22Rv1 (cell line): ENCODE data around the gene UGT3A1.

ENCODE experiments used
- H3K27ac ChIP-seq: fragments of 450-650 bp; 2 replicates; pipeline ENCODE4 v1.5.1; 2017
- ZFX ChIP-seq: fragments of 450-650 bp; IDR thresholded peaks from 2 replicates; pipeline ENCODE4 v1.6.1; 2017; ENCODE audit warnings: antibody characterized with exemption, borderline replicate concordance
- TF ChIP-seq, protein P1 (sequence below): fragments of 450-650 bp; IDR thresholded peaks from 2 replicates; pipeline ENCODE4 v1.5.1; 2017; ENCODE audit warnings: mild to moderate bottlenecking

UGT3A1 gene

GRCh38 chr5:35908228-35908627 lies 83.0 kb downstream of the UGT3A1 start:
- no peak overlapping the region for H3K27ac ChIP-seq
- TF ChIP-seq, protein P1, sequence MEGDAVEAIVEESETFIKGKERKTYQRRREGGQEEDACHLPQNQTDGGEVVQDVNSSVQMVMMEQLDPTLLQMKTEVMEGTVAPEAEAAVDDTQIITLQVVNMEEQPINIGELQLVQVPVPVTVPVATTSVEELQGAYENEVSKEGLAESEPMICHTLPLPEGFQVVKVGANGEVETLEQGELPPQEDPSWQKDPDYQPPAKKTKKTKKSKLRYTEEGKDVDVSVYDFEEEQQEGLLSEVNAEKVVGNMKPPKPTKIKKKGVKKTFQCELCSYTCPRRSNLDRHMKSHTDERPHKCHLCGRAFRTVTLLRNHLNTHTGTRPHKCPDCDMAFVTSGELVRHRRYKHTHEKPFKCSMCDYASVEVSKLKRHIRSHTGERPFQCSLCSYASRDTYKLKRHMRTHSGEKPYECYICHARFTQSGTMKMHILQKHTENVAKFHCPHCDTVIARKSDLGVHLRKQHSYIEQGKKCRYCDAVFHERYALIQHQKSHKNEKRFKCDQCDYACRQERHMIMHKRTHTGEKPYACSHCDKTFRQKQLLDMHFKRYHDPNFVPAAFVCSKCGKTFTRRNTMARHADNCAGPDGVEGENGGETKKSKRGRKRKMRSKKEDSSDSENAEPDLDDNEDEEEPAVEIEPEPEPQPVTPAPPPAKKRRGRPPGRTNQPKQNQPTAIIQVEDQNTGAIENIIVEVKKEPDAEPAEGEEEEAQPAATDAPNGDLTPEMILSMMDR = no peak
- no peak for TF ChIP-seq ZFX

DNA sequence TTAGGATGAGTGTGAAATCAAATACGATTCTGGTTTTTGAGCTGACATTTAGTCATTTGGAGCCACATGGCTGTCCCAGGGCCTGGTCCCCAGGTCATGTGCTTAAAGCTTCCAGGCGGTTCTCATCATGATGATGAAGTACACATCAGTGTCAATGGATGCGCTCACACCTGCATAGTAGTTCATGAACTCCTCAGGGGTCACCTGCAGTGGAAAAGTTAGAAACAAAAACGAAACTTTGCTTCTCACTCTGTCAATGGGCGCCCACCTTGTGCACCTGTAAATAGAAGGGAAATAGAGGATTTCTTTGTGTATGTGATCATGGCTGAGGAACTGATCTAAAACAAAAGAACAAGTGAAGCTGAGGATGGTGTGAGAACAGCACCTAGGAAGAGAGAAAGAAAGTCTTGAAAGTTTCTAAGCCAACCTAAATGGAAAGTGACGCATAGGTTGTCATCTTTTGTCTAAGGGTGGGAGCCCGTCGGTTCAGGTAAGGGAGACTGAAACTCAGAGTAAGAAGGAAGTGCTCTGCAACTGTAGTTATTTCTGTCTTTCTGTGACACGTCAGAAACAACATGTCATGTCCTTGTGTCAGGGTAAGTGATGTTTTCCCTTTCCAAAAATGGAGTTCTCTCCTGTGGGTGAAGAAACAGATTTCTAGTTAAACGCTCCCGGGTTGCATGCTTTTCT lies 86.6 kb downstream of the UGT3A1 start:
- TF ChIP-seq ZFX = no peak
- TF ChIP-seq, protein P1 = no peak
- H3K27ac ChIP-seq = no peak overlapping the region

GRCh38 chr5:35903631-35904203 lies 87.5 kb downstream of the UGT3A1 start:
- no peak overlapping the region for H3K27ac ChIP-seq
- TF ChIP-seq ZFX = no peak
- TF ChIP-seq, protein P1 = no peak

GRCh38 chr5:35902046-35902672 lies 89.0 kb downstream of the UGT3A1 start:
- no peak overlapping the region for H3K27ac ChIP-seq
- TF ChIP-seq, protein P1 = no peak
- no peak for TF ChIP-seq ZFX
